Testis (tissue), 2 donors: ENCODE data around the gene ARL6IP6.
"Not testable (repeated sequence)": the region's sequence is repeated elsewhere in the genome, so short reads cannot be mapped to it uniquely, and the experiment has no call there.

Source experiments
- POLR2A ChIP-seq: fragments of 450-650 bp; IDR thresholded peaks from one replicate; pipeline ENCODE4 v1.6.1; 2017; ENCODE audit warnings: antibody characterized with exemption, mild to moderate bottlenecking, moderate library complexity
- TF ChIP-seq, protein P1 (sequence below), 3 experiments: fragments of 450-650 bp in 2 of 3; fragments of 200-600 bp in 1 of 3; sonication (generic) in 1 of 3; IDR thresholded peaks; one replicate each; pipeline ENCODE4 v1.5.1; 2016 to 2019; ENCODE audit warnings: antibody characterized with exemption in 3 of 3, mild to moderate bottlenecking in 2 of 3, moderate library complexity in 1 of 3

DNA sequence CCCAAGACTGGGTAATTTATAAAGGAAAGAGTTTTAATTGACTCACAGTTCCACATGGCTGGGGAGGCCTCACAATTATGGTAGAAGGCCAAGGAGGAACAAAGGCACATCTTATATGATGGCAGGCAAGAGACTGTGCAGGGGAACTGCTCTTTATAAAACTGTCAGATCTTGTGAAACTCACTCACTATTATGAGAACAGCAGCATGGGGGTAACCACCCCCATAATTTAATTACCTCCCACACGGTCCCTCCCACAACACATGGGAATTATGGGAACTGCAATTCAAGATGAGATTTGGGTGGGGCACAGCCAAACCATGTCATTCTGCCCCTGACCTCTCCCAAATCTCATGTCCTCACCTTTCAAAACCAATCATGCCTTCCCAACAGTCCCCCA is 19.1 kb downstream of the ARL6IP6 start:
- not testable (repeated sequence) for TF ChIP-seq POLR2A
- TF ChIP-seq, protein P1, sequence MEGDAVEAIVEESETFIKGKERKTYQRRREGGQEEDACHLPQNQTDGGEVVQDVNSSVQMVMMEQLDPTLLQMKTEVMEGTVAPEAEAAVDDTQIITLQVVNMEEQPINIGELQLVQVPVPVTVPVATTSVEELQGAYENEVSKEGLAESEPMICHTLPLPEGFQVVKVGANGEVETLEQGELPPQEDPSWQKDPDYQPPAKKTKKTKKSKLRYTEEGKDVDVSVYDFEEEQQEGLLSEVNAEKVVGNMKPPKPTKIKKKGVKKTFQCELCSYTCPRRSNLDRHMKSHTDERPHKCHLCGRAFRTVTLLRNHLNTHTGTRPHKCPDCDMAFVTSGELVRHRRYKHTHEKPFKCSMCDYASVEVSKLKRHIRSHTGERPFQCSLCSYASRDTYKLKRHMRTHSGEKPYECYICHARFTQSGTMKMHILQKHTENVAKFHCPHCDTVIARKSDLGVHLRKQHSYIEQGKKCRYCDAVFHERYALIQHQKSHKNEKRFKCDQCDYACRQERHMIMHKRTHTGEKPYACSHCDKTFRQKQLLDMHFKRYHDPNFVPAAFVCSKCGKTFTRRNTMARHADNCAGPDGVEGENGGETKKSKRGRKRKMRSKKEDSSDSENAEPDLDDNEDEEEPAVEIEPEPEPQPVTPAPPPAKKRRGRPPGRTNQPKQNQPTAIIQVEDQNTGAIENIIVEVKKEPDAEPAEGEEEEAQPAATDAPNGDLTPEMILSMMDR (IDR thresholded peaks at IDR 0.05), result not testable (repeated sequence)
